GM06990 (cell line): ENCODE measurements around the gene PECR.
A peak's percentile ranks its signal among the peaks of the same experiment; 100 is the strongest.

Source experiments
- DNase-seq: peaks from one replicate; pipeline ENCODE4 v3.0.0-alpha.2; 2011; ENCODE audit not compliant: insufficient read length; ENCODE audit errors: extremely low read depth
- H3K27me3 ChIP-seq: replicated peaks from 2 replicates; pipeline ENCODE4 v1.6.0; 2011; ENCODE audit warnings: low read length; ENCODE audit not compliant: control insufficient read depth, insufficient read depth
- H3K36me3 ChIP-seq: 2 replicates; pipeline ENCODE4 v1.5.1; 2011; ENCODE audit warnings: low read length; ENCODE audit not compliant: control insufficient read depth, insufficient read depth
- H3K4me3 ChIP-seq: replicated peaks from 2 replicates; pipeline ENCODE4 v1.5.1; 2011; ENCODE audit warnings: low read depth, mild to moderate bottlenecking, control low read depth, low read length
- TF ChIP-seq, protein P1 (sequence below): IDR thresholded peaks from 2 replicates; pipeline ENCODE4 v1.5.1; 2011; ENCODE audit warnings: low read length, control low read depth, mild to moderate bottlenecking, inconsistent platforms; ENCODE audit not compliant: insufficient read depth, poor library complexity, severe bottlenecking

PECR gene

DNA sequence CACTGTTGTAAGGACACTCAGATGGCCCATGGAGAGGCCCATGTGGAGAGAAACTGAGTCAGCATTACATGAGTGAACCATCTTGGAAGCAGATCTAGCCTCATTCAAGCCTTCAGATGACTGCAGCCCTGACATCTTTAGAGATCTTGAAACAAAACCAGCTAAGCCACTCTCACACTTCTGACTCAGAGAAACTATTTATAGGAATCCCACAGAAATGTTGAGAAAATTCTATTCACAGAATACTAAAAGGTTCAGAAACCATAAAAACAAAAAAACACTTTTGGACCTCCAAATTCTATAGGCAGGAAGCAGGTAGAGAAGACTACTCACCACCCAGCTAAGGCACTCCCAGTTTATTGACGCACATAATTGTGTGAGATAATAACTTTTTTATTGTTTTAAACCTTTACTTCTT lies 8.8 kb upstream of the PECR start:
- Histone ChIP-seq H3K4me3 (no peak overlapping the region; the same call in 1 of the 2 replicates), H3K36me3 (no peaks in the 10 kb centered on the region), H3K27me3 (no peaks in the 10 kb centered on the region)
- peak; percentile 31 for DNase-seq
- TF ChIP-seq, protein P1, sequence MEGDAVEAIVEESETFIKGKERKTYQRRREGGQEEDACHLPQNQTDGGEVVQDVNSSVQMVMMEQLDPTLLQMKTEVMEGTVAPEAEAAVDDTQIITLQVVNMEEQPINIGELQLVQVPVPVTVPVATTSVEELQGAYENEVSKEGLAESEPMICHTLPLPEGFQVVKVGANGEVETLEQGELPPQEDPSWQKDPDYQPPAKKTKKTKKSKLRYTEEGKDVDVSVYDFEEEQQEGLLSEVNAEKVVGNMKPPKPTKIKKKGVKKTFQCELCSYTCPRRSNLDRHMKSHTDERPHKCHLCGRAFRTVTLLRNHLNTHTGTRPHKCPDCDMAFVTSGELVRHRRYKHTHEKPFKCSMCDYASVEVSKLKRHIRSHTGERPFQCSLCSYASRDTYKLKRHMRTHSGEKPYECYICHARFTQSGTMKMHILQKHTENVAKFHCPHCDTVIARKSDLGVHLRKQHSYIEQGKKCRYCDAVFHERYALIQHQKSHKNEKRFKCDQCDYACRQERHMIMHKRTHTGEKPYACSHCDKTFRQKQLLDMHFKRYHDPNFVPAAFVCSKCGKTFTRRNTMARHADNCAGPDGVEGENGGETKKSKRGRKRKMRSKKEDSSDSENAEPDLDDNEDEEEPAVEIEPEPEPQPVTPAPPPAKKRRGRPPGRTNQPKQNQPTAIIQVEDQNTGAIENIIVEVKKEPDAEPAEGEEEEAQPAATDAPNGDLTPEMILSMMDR: no peak

DNA sequence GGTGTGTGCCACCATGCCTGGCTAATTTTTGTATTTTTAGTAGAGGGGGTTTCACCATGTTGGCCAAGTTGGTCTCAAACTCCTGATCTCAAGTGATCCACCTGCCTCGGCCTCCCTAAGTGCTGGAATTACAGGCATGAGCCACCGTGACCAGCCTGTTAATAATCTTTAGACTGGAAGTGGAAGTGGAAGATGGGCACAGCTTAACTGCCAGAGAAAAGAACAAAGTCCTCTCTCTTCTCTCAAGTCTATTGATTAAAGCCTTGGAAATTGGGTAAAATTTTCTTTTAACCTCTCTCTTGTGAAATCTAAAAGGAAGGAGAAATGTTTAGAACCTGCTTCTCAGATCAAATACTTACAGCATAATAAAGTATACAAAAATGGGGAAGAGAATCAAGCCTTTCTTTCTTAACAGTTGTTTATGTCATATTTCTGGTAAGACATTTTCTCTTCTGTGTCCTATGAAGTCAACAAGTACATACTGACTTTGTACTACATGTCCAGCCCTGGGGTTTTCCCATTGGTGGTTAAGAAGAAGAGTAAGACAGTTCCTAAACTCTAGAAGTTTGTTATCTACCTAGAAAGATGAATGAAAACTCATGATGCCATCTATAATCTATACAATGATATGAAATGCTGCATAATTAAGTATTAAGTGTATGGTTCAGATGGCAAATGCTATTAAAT lies 4.7 kb upstream of the PECR start:
- Histone ChIP-seq H3K4me3 (no peak overlapping the region), H3K27me3 (no peaks in the 10 kb centered on the region), H3K36me3 (no peaks in the 10 kb centered on the region)
- TF ChIP-seq, protein P1: no peak
- no peak for DNase-seq

DNA sequence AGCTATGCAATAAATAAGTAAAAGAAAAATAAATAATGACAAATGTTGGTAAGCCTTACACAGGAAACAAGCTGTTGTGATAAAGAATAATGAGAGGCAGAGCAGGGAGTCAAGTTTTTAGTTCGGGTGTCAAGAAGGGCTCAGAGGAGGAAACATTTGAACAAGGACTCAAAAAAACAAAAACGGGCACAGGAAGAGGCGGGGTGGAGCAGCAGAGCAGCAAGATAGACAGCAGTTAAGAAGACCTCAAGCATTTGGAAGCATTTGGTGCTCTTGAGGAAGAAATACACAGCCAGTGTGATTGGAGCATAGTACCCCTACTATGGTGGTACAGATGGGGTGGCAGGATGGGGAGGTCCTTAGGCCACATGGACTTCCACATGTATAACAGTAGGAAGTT lies 2.9 kb upstream of the PECR start:
- DNase-seq: no peak
- TF ChIP-seq, protein P1: no peak
- no peak overlapping the region for H3K4me3 ChIP-seq
- H3K36me3 ChIP-seq: no peaks in the 10 kb centered on the region
- no peaks in the 10 kb centered on the region for H3K27me3 ChIP-seq

DNA sequence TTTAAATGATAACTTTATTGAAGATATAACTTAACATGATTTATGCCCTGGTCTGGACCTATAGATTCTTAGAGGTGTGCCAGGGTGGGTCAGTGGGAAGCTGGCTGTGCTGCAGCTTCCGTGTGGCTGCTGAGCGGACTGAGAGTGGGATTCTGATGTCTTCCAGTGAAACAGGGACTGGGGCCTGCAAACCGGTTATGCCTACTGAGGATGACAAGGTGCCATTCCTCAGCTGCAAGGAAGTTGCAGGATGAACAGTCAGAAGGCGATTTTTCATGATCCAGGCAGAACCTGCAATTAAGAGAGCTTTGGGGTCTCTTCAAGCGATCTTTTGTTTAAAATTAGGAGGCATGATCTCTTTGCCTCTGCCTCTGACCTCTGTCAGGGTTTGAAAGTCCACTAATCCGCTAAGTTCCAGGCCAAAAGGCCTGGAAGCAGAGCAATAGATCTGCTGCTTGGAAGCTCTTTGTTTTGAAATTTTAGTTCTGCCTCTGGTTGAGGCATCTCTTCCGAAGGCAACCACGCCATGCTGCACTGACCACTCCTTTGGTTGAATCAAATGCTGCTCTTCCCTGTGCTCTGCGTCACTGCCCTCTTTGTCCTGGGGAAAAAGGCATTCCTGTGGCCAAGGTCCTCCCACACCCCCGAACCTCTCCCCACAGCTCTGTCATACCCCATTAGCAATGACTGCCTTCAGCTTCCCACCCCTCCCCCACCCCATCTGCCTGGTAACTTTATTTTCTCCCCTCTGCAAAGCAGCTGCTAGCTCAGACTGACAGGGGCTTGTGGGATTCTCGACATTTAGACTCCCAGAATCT lies 2.1 kb upstream of the PECR start:
- Histone ChIP-seq H3K4me3 (no peak overlapping the region), H3K36me3 (no peaks in the 10 kb centered on the region), H3K27me3 (no peaks in the 10 kb centered on the region)
- TF ChIP-seq, protein P1: no peak
- DNase-seq: no peak

DNA sequence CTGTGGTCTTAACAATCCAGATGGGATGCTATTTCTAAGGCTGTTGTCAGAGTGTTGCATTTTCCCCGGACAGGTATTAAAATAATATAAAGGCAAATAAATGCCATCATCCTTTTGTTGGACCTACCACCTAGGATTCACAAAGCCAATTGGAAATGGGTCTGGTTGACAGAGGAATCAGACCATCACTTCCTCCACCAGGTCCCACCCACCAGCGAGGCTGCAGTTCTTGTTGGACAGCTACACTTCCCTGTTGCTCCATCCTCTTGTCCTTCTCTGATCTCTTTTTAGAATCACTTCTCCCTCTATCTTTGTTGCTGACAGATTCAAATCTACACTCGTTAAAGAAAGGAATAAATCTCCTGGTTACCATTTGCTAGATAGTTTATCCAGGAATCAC lies 1.2 kb upstream of the PECR start:
- TF ChIP-seq, protein P1: no peak
- no peak for DNase-seq
- H3K36me3 ChIP-seq: no peaks in the 10 kb centered on the region
- no peak overlapping the region for H3K4me3 ChIP-seq
- no peaks in the 10 kb centered on the region for H3K27me3 ChIP-seq
